K562 (cell line): ENCODE data around the gene ACTR3. TPM values are rescaled to one million over a fixed set of nuclear protein-coding genes. Genes with fewer than 3 reads are reported as not detected.

Experiments
- ATAC-seq: fragments of 200-7000 bp; cut with Tn5 transposase; 3 replicates; pipeline ENCODE4 v1.9.1; 2020; ENCODE audit warnings: moderate library complexity
- BruUV-seq: library from RNA; stranded (reverse); fragments of 400-500 nt; replicated peaks from 2 replicates; lab custom pipeline; 2021; lab: Mats Ljungman, UMichigan
- CTCF ChIA-PET: fragments of 300-600 bp; formaldehyde crosslinking; extraction: SDS; loops from one replicate; lab custom pipeline; 2021; ENCODE audit warnings: low intra/inter-chr PET ratio; lab: Yijun Ruan, JAX
- POLR2A ChIA-PET: fragments of 300-600, 350-650 bp; sonication (Branson Sonifier 250); formaldehyde crosslinking; extraction: SDS; loops from one replicate; lab custom pipeline; 2021; ENCODE audit warnings: antibody characterized with exemption, inconsistent platforms; lab: Yijun Ruan, JAX
- DNase-seq, 4 experiments: peaks; one replicate each; pipeline versions ENCODE4 v3.0.0 to v3.0.0-alpha.2; 2011 to 2018; ENCODE audit warnings: low spot score in 3 of 4, mixed read lengths in 3 of 4; ENCODE audit errors: extremely low read depth in 1 of 4
- FAIRE-seq: peaks from 2 replicates; lab custom pipeline; 2011; peaks lifted over from hg19 to GRCh38; lab: Jason Lieb, UNC
- H2AFZ ChIP-seq: 2 replicates; pipeline ENCODE4 v1.6.0; 2011; ENCODE audit warnings: low read depth, low read length, control low read depth, inconsistent platforms
- H3K27ac ChIP-seq: fragments of 200-600 bp; 3 replicates; pipeline ENCODE4 v1.8.0; 2011; ENCODE audit warnings: low read depth, mild to moderate bottlenecking, control low read depth, inconsistent platforms, low read length, moderate library complexity, mixed read lengths; ENCODE audit errors: extremely low read depth
- H3K27me3 ChIP-seq, 2 experiments: fragments of 300-600 bp in 1 of 2; 2 replicates in 1 of 2; 3 replicates in 1 of 2; pipeline versions ENCODE4 v1.6.0 to v1.8.0; 2011; ENCODE audit warnings: inconsistent platforms in 2 of 2, low read length in 2 of 2, mild to moderate bottlenecking in 1 of 2, mixed read lengths in 1 of 2, moderate library complexity in 1 of 2; ENCODE audit not compliant: control insufficient read depth in 2 of 2, insufficient read depth in 2 of 2
- H3K36me3 ChIP-seq: fragments of 300-600 bp; 3 replicates; pipeline ENCODE4 v1.8.0; 2011; ENCODE audit warnings: mild to moderate bottlenecking, low read length, inconsistent platforms; ENCODE audit not compliant: control insufficient read depth, insufficient read depth
- H3K4me1 ChIP-seq, 2 experiments: fragments of 200-600 bp in 1 of 2; replicated peaks in 1 of 2; 2 replicates in 1 of 2; 3 replicates in 1 of 2; pipeline versions ENCODE4 v1.5.1 to v1.8.0; 2011; ENCODE audit warnings: inconsistent platforms in 2 of 2, low read length in 2 of 2, mild to moderate bottlenecking in 1 of 2, mixed read lengths in 1 of 2, moderate library complexity in 1 of 2; ENCODE audit not compliant: control insufficient read depth in 2 of 2, insufficient read depth in 2 of 2
- H3K4me2 ChIP-seq: 2 replicates; pipeline ENCODE4 v1.6.1; 2011; ENCODE audit warnings: low read length, control low read depth, inconsistent platforms, mixed read lengths; ENCODE audit not compliant: insufficient read depth
- H3K4me3 ChIP-seq: fragments of 200-600 bp; sonication (generic), shearing (Covaris generic); 2 replicates; pipeline ENCODE4 v1.5.1; 2016; ENCODE audit warnings: control low read depth, inconsistent platforms
- H3K79me2 ChIP-seq: fragments of 200-600 bp; 3 replicates; pipeline ENCODE4 v1.8.0; 2011; ENCODE audit warnings: low read length, inconsistent platforms; ENCODE audit not compliant: control insufficient read depth, insufficient read depth
- H3K9ac ChIP-seq, 2 experiments: 2 replicates each; pipeline versions ENCODE4 v1.6.0 to v1.6.1; 2011; ENCODE audit warnings: low read depth in 2 of 2, low read length in 2 of 2, control low read depth in 1 of 2, inconsistent platforms in 1 of 2, mild to moderate bottlenecking in 1 of 2, mixed read lengths in 1 of 2; ENCODE audit not compliant: insufficient read depth in 1 of 2
- H3K9me1 ChIP-seq: one replicate; pipeline ENCODE4 v1.6.0; 2011; ENCODE audit warnings: inconsistent platforms, mild to moderate bottlenecking, low read length, moderate library complexity; ENCODE audit not compliant: control insufficient read depth, insufficient read depth
- H3K9me3 ChIP-seq: replicated peaks from 2 replicates; pipeline ENCODE4 v1.5.1; 2011; ENCODE audit warnings: low read depth, low read length, inconsistent platforms; ENCODE audit not compliant: control insufficient read depth, insufficient read depth
- H4K20me1 ChIP-seq: replicated peaks from 2 replicates; pipeline ENCODE4 v1.6.1; 2011; ENCODE audit warnings: low read length, inconsistent platforms, mixed read lengths; ENCODE audit not compliant: control insufficient read depth, insufficient read depth
- BRD9 ChIP-seq: fragments of 450-650 bp; IDR thresholded peaks from 2 replicates; pipeline ENCODE4 v1.6.1; 2018; ENCODE audit warnings: low read depth; ENCODE audit not compliant: partially characterized antibody
- COPS2 ChIP-seq: fragments of 450-650 bp; conservative IDR thresholded peaks from 2 replicates; pipeline ENCODE4 v1.6.1; 2016; ENCODE audit warnings: mild to moderate bottlenecking, moderate library complexity
- EHMT2 ChIP-seq: fragments of 450-650 bp; IDR thresholded peaks from 2 replicates; pipeline ENCODE4 v1.6.1; 2018; ENCODE audit warnings: antibody characterized with exemption
- ERF ChIP-seq: fragments of 450-650 bp; formaldehyde crosslinking; IDR thresholded peaks from 2 replicates; pipeline ENCODE4 v1.4.0; 2020; ENCODE audit warnings: mild to moderate bottlenecking, mixed read lengths
- HMGN3 ChIP-seq: IDR thresholded peaks from 2 replicates; pipeline ENCODE4 v1.6.1; 2011; ENCODE audit warnings: borderline replicate concordance, low read depth, mild to moderate bottlenecking, mixed read lengths, low read length; ENCODE audit not compliant: insufficient read length; ENCODE audit errors: extremely low read depth
- HNRNPLL ChIP-seq: fragments of 200-400 bp; formaldehyde crosslinking; IDR thresholded peaks from 2 replicates; pipeline ENCODE4 v1.6.1; 2017; ENCODE audit warnings: low read length, low read depth, mild to moderate bottlenecking; ENCODE audit not compliant: poor library complexity, severe bottlenecking
- KDM2B ChIP-seq: fragments of 250-450 bp; sonication (Bioruptor Pico); IDR thresholded peaks from 2 replicates; pipeline ENCODE4 v1.8.0; 2021; ENCODE audit warnings: mild to moderate bottlenecking, moderate library complexity
- MCM2 ChIP-seq: fragments of 450-650 bp; IDR thresholded peaks from 2 replicates; pipeline ENCODE4 v1.6.1; 2017; ENCODE audit warnings: low read depth, mild to moderate bottlenecking
- RBM14 ChIP-seq: fragments of 200-400 bp; formaldehyde crosslinking; IDR thresholded peaks from 2 replicates; pipeline ENCODE4 v1.6.1; 2018; ENCODE audit warnings: low read depth, mild to moderate bottlenecking, low read length, moderate library complexity, borderline replicate concordance; ENCODE audit not compliant: insufficient read depth
- TEAD4 ChIP-seq, 2 experiments: sonication (generic) in 1 of 2; formaldehyde crosslinking in 1 of 2; IDR thresholded peaks; 2 replicates each; pipeline versions ENCODE4 v1.6.1 to v1.8.0; 2012 to 2022; ENCODE audit warnings: borderline replicate concordance in 1 of 2, inconsistent platforms in 1 of 2, low read length in 1 of 2, mild to moderate bottlenecking in 1 of 2, missing genetic modification reagents in 1 of 2
- ZNF3 ChIP-seq: fragments of 250-450 bp; sonication (Bioruptor Pico); IDR thresholded peaks from 2 replicates; pipeline ENCODE4 v1.5.0; 2021; ENCODE audit warnings: mild to moderate bottlenecking, moderate library complexity
- ZNF311 ChIP-seq: fragments of 250-450 bp; sonication (Bioruptor Pico); IDR thresholded peaks from 2 replicates; pipeline ENCODE4 v1.4.0; 2020; ENCODE audit warnings: mild to moderate bottlenecking, moderate library complexity
- ZNF347 ChIP-seq: fragments of 450-650 bp; formaldehyde crosslinking; IDR thresholded peaks from 2 replicates; pipeline ENCODE4 v1.4.0; 2020; ENCODE audit warnings: low read depth, mild to moderate bottlenecking, moderate library complexity
- ZNF780A ChIP-seq: fragments of 250-450 bp; sonication (Bioruptor Pico); IDR thresholded peaks from 2 replicates; pipeline ENCODE4 v1.5.0; 2021; ENCODE audit warnings: mild to moderate bottlenecking
- WGBS: fragments of 100-300 bp; shearing (Covaris generic); methylation state at CpG from one replicate; pipeline ENCODE4 v1.1.6; 2016; ENCODE audit warnings: low coverage, mixed read lengths; ENCODE audit not compliant: insufficient coverage; ENCODE audit errors: missing lambda C conversion rate; 5-methylcytosine and 5-hydroxymethylcytosine counted together
- in situ Hi-C: fragments of 300-500 bp; cut with MboI; formaldehyde crosslinking; loops from 4 replicates; pipeline ENCODE4 v1.15.0; 2018; ENCODE audit warnings: inconsistent platforms, mixed read lengths
- intact Hi-C: fragments of 100-400 bp; cut with micrococcal nuclease; formaldehyde crosslinking; loops from 2 replicates; pipeline ENCODE4 v1.14.2; 2022
- polyA plus RNA-seq, 8 experiments: library from polyadenylated mRNA; depleted of rRNA in 4 of 8; stranded (reverse) in 5 of 8; unstranded in 3 of 8; fragments of >200 nt; fragmentation: Nextera tagmentation in 2 of 8; fragmentation: Illumina TruSeq in 1 of 8; extraction: Ambion mirVana in 2 of 8; extraction: Trizol in 1 of 8; gene quantifications; 2 replicates each; pipeline versions ENCODE4 v1.2.1 to v1.2.3, GENCODE V29; 2011 to 2014; ENCODE audit warnings: inconsistent platforms in 1 of 8, missing spikeins in 1 of 8
- total RNA-seq, 7 experiments: library from RNA; depleted of rRNA in 6 of 7; stranded (reverse); fragments of >200 nt in 6 of 7; fragmentation: Illumina TruSeq in 2 of 7; extraction: Trizol in 2 of 7; gene quantifications; 2 replicates each; pipeline versions ENCODE4 v1.2.1 to v1.2.3, GENCODE V29; 2011 to 2021; ENCODE audit warnings: low replicate concordance in 1 of 7
- TF ChIP-seq, protein P1 (sequence below): fragments of 250-450 bp; sonication (Bioruptor Pico); IDR thresholded peaks from 2 replicates; pipeline ENCODE4 v1.5.0; 2021
- TF ChIP-seq, protein P2 (sequence below): fragments of 250-450 bp; sonication (Bioruptor Pico); IDR thresholded peaks from 2 replicates; pipeline ENCODE4 v1.5.0; 2020; ENCODE audit warnings: mild to moderate bottlenecking, borderline replicate concordance
- TF ChIP-seq, protein P3 (sequence below): fragments of 450-650 bp; IDR thresholded peaks from one replicate; pipeline ENCODE4 v1.6.1; 2018; ENCODE audit warnings: mild to moderate bottlenecking, moderate library complexity; ENCODE audit not compliant: partially characterized antibody

Gene ACTR3
- total and polyA plus RNA-seq, 9 of the 15 experiments (the other 6 are each of a cell fraction or from before 2014, with no cell fraction given), result 49.0 to 354 (median 249) TPM

DNA sequence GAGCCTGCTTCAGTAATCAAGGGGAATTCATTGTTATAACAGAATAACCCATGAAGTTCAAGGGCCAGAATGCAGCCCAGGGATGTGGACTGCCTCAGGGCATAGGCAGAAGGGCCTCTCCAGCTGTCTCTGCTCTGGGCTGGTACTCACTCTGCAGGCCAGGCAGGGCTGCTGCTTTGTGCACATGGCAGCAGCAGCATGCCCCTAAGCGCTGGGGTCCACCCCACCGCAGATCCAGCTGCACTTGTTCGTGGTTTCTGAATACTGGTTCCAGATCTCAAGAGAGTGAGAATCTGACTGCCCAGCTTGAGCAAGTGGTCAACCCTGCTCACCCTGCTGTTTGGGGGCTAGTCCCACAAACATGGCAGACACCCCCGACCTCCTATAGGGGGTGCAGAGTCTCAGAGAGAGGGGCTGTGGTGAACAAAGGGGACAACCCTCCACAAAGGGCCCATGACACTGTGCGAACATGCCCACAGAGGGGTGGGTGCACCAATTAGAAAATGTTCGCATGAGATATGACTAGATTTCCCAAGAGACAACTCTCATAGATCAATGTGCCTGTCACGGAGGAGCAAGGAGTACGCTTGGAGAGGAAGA, 87.3 kb downstream of the ACTR3 start:
- Histone ChIP-seq H4K20me1 (no peaks in the 10 kb centered on the region), H3K4me3 (no peak overlapping the region), H2AFZ (no peak overlapping the region), H3K9me3 (peaks cover 5% of the 10 kb centered on the region; the same call in 1 of the 2 replicates), H3K79me2 (no peaks in the 10 kb centered on the region), H3K36me3 (no peaks in the 10 kb centered on the region), H3K4me1 (no peaks in the 10 kb centered on the region; a peak in 1 of 5 replicates), H3K27ac (no peak overlapping the region), H3K4me2 (no peak overlapping the region), H3K9me1 (no peaks in the 10 kb centered on the region), H3K9ac (no peak overlapping the region), H3K27me3 (no peaks in the 10 kb centered on the region)
- BruUV-seq, result no TSS peak
- POLR2A ChIA-PET, result interaction anchor here (0.6 kb wide), 1 partner anchor 17 kb away, joined by 3 read pairs; no protein-coding TSS in a partner anchor
- FAIRE-seq, result no peak
- in situ Hi-C loops (no loop called here), intact Hi-C loops (no loop called here)
- no peak for DNase-seq
- CTCF ChIA-PET, result interaction anchor here (1.2 kb wide), 1 partner anchor 284 kb away, joined by 5 read pairs; no protein-coding TSS in a partner anchor
- peak; percentile 17; the same call in 2 of the 3 replicates for ATAC-seq
- TF ChIP-seq RBM14 (no peak), BRD9 (no peak), COPS2 (no peak), ERF (CRISPR knock-in tag) (no peak), MCM2 (no peak), EHMT2 (no peak), HNRNPLL (no peak), ZNF3 (no peak), KDM2B (CRISPR knock-in tag) (no peak), TEAD4 (IDR thresholded peaks at IDR 0.05; ENCODE audit: low read length) (no peak), TEAD4 (CRISPR knock-in tag; IDR thresholded peaks at IDR 0.05; ENCODE audit: borderline replicate concordance) (no peak), ZNF347 (CRISPR knock-in tag) (no peak), HMGN3 (no peak), ZNF780A (no peak), ZNF311 (no peak)
- TF ChIP-seq, protein P1, sequence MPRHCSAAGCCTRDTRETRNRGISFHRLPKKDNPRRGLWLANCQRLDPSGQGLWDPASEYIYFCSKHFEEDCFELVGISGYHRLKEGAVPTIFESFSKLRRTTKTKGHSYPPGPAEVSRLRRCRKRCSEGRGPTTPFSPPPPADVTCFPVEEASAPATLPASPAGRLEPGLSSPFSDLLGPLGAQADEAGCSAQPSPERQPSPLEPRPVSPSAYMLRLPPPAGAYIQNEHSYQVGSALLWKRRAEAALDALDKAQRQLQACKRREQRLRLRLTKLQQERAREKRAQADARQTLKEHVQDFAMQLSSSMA (CRISPR knock-in tag), result no peak
- TF ChIP-seq, protein P2, sequence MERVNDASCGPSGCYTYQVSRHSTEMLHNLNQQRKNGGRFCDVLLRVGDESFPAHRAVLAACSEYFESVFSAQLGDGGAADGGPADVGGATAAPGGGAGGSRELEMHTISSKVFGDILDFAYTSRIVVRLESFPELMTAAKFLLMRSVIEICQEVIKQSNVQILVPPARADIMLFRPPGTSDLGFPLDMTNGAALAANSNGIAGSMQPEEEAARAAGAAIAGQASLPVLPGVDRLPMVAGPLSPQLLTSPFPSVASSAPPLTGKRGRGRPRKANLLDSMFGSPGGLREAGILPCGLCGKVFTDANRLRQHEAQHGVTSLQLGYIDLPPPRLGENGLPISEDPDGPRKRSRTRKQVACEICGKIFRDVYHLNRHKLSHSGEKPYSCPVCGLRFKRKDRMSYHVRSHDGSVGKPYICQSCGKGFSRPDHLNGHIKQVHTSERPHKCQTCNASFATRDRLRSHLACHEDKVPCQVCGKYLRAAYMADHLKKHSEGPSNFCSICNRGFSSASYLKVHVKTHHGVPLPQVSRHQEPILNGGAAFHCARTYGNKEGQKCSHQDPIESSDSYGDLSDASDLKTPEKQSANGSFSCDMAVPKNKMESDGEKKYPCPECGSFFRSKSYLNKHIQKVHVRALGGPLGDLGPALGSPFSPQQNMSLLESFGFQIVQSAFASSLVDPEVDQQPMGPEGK (CRISPR knock-in tag), result no peak
- TF ChIP-seq, protein P3, sequence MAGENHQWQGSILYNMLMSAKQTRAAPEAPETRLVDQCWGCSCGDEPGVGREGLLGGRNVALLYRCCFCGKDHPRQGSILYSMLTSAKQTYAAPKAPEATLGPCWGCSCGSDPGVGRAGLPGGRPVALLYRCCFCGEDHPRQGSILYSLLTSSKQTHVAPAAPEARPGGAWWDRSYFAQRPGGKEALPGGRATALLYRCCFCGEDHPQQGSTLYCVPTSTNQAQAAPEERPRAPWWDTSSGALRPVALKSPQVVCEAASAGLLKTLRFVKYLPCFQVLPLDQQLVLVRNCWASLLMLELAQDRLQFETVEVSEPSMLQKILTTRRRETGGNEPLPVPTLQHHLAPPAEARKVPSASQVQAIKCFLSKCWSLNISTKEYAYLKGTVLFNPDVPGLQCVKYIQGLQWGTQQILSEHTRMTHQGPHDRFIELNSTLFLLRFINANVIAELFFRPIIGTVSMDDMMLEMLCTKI, result no peak
- WGBS, result 60% methylated on average over 8 of the region's 8 CpGs
